ENCODE measurements around the gene DMXL2. TPM values are rescaled to one million over a fixed set of nuclear protein-coding genes. Genes with fewer than 3 reads are reported as not detected.
A peak's percentile ranks its signal among the peaks of the same experiment; 100 is the strongest.

Gene DMXL2
- total and polyA plus RNA-seq, 9 of the 15 experiments (the other 6 are each of a cell fraction or from before 2014, with no cell fraction given): 9.3 to 57.7 (median 30.7) TPM

- TF ChIP-seq ZNF518B (CRISPR knock-in tag; IDR thresholded peaks at IDR 0.05) (no peak), C11orf30 (IDR thresholded peaks at IDR 0.05; ENCODE audit: low read depth) (0 out of 2 replicates have a peak, but pooled peaks have one; percentile 18), NR3C1 (CRISPR knock-in tag; IDR thresholded peaks at IDR 0.05) (no peak), GATAD2A (IDR thresholded peaks at IDR 0.05) (no peak), TCF15 (CRISPR knock-in tag; IDR thresholded peaks at IDR 0.05) (no peak), SMARCA4 (IDR thresholded peaks at IDR 0.05) (peak; percentile 39; the same call in 1 of the 2 replicates), ZNF217 (CRISPR knock-in tag; IDR thresholded peaks at IDR 0.05) (no peak), FOXJ2 (tag; IDR thresholded peaks at IDR 0.05) (0 out of 2 replicates have a peak, but pooled peaks have one; percentile 12), HMGN3 (IDR thresholded peaks at IDR 0.05; ENCODE audit: borderline replicate concordance, extremely low read depth, insufficient read length, low read depth, low read length) (no peak), FOSL1 (tag; conservative IDR thresholded peaks at IDR 0.05) (peak; percentile 66), MAX (CRISPR knock-in tag; IDR thresholded peaks at IDR 0.05) (no peak), PHF8 (IDR thresholded peaks at IDR 0.05; ENCODE audit: borderline replicate concordance, low read length) (no peak), MAFK (IDR thresholded peaks at IDR 0.05; ENCODE audit: low read length) (no peak), ZNF175 (CRISPR knock-in tag; IDR thresholded peaks at IDR 0.05; ENCODE audit: low read depth) (peak; percentile 73; the same call in 1 of the 2 replicates), AFF1 (IDR thresholded peaks at IDR 0.05; ENCODE audit: low read depth in 1 of 2, partially characterized antibody in 2 of 2) (peak in 1 of 2 experiments; percentile 20), TEAD1 (CRISPR knock-in tag; IDR thresholded peaks at IDR 0.05) (peak in 1 of 2 experiments; percentile 31; a peak in 1 of 4 replicates), ATF3 (IDR thresholded peaks at IDR 0.05) (peak; percentile 67), ATF3 (CRISPR knock-in tag; conservative IDR thresholded peaks at IDR 0.05) (no peak), MAZ (CRISPR knock-in tag; conservative IDR thresholded peaks at IDR 0.05 in 1 of 2, IDR thresholded peaks at IDR 0.05 in 1 of 2) (peak in 1 of 2 experiments; percentile 12; a peak in 1 of 4 replicates)
Observed at GRCh38 chr15:51576911-51577500, 45.6 kb downstream of the DMXL2 start (continued).
